Spleen (tissue), 11 donors: Measurements from ENCODE around the gene MAPK4. TPM values are rescaled to one million over a fixed set of nuclear protein-coding genes. Genes with fewer than 3 reads are reported as not detected.

Source experiments
- DNase-seq: peaks from one replicate; pipeline ENCODE4 v3.0.0-alpha.2; 2020
- H3K27ac ChIP-seq, 8 donors: fragments of 200-600 bp; sonication (generic) in 7 of 8; 1 replicate in 4 of 8; 2 replicates in 4 of 8; pipeline versions ENCODE4 v1.5.0 to v1.8.0; 2016 to 2021; ENCODE audit warnings: inconsistent platforms in 4 of 8, mild to moderate bottlenecking in 4 of 8, moderate library complexity in 1 of 8
- H3K27me3 ChIP-seq, 7 donors: fragments of 200-600 bp; sonication (generic) in 6 of 7; replicated peaks in 1 of 7; 1 replicate in 4 of 7; 2 replicates in 3 of 7; pipeline versions ENCODE4 v1.5.0 to v1.8.0; 2016 to 2021; ENCODE audit warnings: inconsistent platforms in 3 of 7, mild to moderate bottlenecking in 1 of 7
- H3K36me3 ChIP-seq, 6 donors: fragments of 200-600 bp; sonication (generic) in 5 of 6; 1 replicate in 4 of 6; 2 replicates in 2 of 6; pipeline versions ENCODE4 v1.5.0 to v1.8.0; 2016 to 2021; ENCODE audit warnings: inconsistent platforms in 2 of 6
- H3K4me1 ChIP-seq, 6 donors: fragments of 200-600 bp; sonication (generic) in 5 of 6; 1 replicate in 3 of 6; 2 replicates in 3 of 6; pipeline versions ENCODE4 v1.5.0 to v1.8.0; 2016 to 2021; ENCODE audit warnings: inconsistent platforms in 3 of 6
- H3K4me3 ChIP-seq, 8 donors: fragments of 200-600 bp; sonication (generic) in 7 of 8; 1 replicate in 4 of 8; 2 replicates in 4 of 8; pipeline versions ENCODE4 v1.5.0 to v1.8.0; 2016 to 2021; ENCODE audit warnings: inconsistent platforms in 4 of 8, mild to moderate bottlenecking in 4 of 8, moderate library complexity in 2 of 8
- H3K9me3 ChIP-seq, 8 donors: fragments of 200-600 bp; sonication (generic) in 7 of 8; 1 replicate in 4 of 8; 2 replicates in 4 of 8; pipeline versions ENCODE4 v1.5.0 to v1.8.0; 2016 to 2021; ENCODE audit warnings: inconsistent platforms in 4 of 8
- POLR2A ChIP-seq, 3 donors: fragments of 450-650 bp; IDR thresholded peaks; one replicate each; pipeline ENCODE4 v1.5.1; 2017; ENCODE audit warnings: antibody characterized with exemption in 3 of 3, mild to moderate bottlenecking in 1 of 3
- POLR2AphosphoS5 ChIP-seq, 3 donors: sonication (generic); formaldehyde crosslinking; IDR thresholded peaks; one replicate each; pipeline ENCODE4 v1.5.1; 2017; ENCODE audit warnings: antibody characterized with exemption in 3 of 3
- WGBS, 5 donors: extraction: QIAGEN DNeasy Blood & Tissue Kit in 3 of 5; methylation state at CpG; one replicate each; pipeline versions ENCODE4 v1.1.5 to v1.1.7; 2013 to 2018; 5-methylcytosine and 5-hydroxymethylcytosine counted together
- intact Hi-C: fragments of 100-400 bp; cut with DNase I; formaldehyde crosslinking; loops from one replicate; pipeline ENCODE4 v1.15.0; 2023; ENCODE audit warnings: low total_unique reads
- polyA plus RNA-seq, 3 donors: library from polyadenylated mRNA; stranded (reverse); fragments of 200-250 nt; gene quantifications; one replicate each; pipeline ENCODE4 v1.2.1, GENCODE V29; 2013
- total RNA-seq, 7 donors: library from RNA; depleted of rRNA in 3 of 7; stranded (reverse); fragments of >200 nt in 3 of 7; fragmentation: NEBNext Ultra II Directional in 4 of 7; extraction: Animal tissue kit (Norgen Biotek cat#: 25700) in 4 of 7; gene quantifications; one replicate each; pipeline versions ENCODE4 v1.1.0 to v1.2.1, GENCODE V29; 2016 to 2021
- TF ChIP-seq, protein P1 (sequence below), 11 experiments: fragments of 200-600 bp in 7 of 11; fragments of 450-650 bp in 4 of 11; sonication (generic) in 4 of 11; IDR thresholded peaks in 8 of 11; conservative IDR thresholded peaks in 3 of 11; 1 replicate in 7 of 11; 2 replicates in 4 of 11; pipeline versions ENCODE4 v1.4.0 to v1.8.0; 2016 to 2021; ENCODE audit warnings: antibody characterized with exemption in 11 of 11, inconsistent platforms in 4 of 11, mild to moderate bottlenecking in 1 of 11
- donor health status: healthy with polysubstance abuse.
- donor health status: DM: no; HTN: no; CAD: no; lungs with moderate emphysema.
- donor health status: DM: no; HTN: no; CAD: no.
- donor health status: Bipolar disorder and iron deficiency.
- donor health status: healthy.
- donor health status: DM: no; HTN: no; CAD: no.
- donor health status: DM: yes; HTN: yes; CAD: no.

MAPK4 gene
- total and polyA plus RNA-seq, 10 donors, result 0.02 to 0.29 (median 0.20) TPM; not detected in 4

DNA sequence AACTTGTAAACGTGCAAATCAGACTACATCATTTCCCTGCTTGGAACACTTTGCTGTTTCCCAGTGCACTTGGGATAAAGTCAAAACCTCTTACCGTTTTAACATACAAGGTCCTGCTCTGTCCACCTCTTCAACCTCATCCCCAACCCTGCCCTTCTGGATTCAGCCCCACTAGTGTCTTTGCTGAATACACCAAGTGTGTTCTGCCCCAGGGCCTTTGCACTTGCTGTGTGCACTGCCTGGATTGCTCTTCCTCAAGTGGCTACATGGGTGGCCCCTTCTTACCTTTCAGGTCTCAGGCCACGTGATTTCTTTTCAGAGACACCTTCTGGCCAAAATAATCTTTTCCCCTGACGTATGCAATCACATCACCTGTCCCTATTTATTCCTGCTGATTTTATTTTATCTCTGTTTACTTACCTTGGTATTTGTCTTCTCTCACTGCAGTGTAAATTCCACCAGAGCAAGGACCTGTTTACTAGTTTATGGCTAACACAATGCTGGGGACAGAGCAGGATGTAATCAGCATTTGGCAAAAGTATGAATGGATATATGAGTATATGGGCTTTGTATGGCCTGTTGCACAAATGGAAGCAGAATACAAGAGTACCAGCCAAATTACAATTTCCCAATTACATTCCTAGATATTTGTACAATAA lies 63.9 kb downstream of the MAPK4 start:
- no peaks in the 10 kb centered on the region for H3K4me1 ChIP-seq
- DNase-seq, result no peak
- no peaks in the 10 kb centered on the region for H3K9me3 ChIP-seq
- H3K27me3 ChIP-seq, result peaks cover 0 to 9% (median 0%) of the 10 kb centered on the region in 7 donors
- no peak overlapping the region for H3K4me3 ChIP-seq
- TF ChIP-seq, protein P1, sequence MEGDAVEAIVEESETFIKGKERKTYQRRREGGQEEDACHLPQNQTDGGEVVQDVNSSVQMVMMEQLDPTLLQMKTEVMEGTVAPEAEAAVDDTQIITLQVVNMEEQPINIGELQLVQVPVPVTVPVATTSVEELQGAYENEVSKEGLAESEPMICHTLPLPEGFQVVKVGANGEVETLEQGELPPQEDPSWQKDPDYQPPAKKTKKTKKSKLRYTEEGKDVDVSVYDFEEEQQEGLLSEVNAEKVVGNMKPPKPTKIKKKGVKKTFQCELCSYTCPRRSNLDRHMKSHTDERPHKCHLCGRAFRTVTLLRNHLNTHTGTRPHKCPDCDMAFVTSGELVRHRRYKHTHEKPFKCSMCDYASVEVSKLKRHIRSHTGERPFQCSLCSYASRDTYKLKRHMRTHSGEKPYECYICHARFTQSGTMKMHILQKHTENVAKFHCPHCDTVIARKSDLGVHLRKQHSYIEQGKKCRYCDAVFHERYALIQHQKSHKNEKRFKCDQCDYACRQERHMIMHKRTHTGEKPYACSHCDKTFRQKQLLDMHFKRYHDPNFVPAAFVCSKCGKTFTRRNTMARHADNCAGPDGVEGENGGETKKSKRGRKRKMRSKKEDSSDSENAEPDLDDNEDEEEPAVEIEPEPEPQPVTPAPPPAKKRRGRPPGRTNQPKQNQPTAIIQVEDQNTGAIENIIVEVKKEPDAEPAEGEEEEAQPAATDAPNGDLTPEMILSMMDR (IDR thresholded peaks at IDR 0.05 in 8 of 11, conservative IDR thresholded peaks at IDR 0.05 in 3 of 11), result no peak
- no peak for TF ChIP-seq POLR2AphosphoS5 (IDR thresholded peaks at IDR 0.05)
- TF ChIP-seq POLR2A (IDR thresholded peaks at IDR 0.05), result no peak
- 53 to 69% (median 55%) methylated on average over 4 of the region's 4 CpGs for WGBS, 5 donors
- intact Hi-C loops, result no loop called here
- H3K36me3 ChIP-seq, result no peaks in the 10 kb centered on the region
- no peak overlapping the region for H3K27ac ChIP-seq

DNA sequence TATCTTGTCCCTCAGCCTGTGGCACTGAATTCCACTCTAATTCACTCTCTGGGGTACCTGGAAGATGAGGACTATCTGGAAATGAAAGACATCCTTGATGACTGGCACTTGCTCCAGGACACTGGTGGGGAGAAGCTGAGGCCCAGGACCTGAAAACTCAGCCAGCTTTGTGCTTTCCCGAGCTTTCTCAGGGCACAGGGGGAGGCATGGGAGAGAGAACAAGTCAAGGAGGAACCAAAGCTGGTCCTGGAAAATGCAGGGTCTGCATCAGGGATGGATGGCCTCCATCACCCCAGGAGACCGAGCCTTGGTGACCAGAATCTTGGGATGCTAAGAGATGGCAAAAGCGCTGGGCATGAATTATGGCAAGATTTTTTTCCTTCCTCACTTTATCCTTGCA lies 65.1 kb downstream of the MAPK4 start:
- Histone ChIP-seq H3K4me1 (no peaks in the 10 kb centered on the region), H3K27ac (no peak overlapping the region), H3K27me3 (peaks cover 0 to 9% (median 0%) of the 10 kb centered on the region in 7 donors), H3K9me3 (no peaks in the 10 kb centered on the region), H3K4me3 (no peak overlapping the region), H3K36me3 (no peaks in the 10 kb centered on the region)
- 80 to 95% (median 89%) methylated on average over 3 of the region's 3 CpGs for WGBS, 5 donors
- TF ChIP-seq, protein P1 (IDR thresholded peaks at IDR 0.05 in 8 of 11, conservative IDR thresholded peaks at IDR 0.05 in 3 of 11), result no peak
- TF ChIP-seq POLR2A (IDR thresholded peaks at IDR 0.05) (no peak), POLR2AphosphoS5 (IDR thresholded peaks at IDR 0.05) (no peak)
- intact Hi-C loops, result no loop called here
- DNase-seq, result no peak

DNA sequence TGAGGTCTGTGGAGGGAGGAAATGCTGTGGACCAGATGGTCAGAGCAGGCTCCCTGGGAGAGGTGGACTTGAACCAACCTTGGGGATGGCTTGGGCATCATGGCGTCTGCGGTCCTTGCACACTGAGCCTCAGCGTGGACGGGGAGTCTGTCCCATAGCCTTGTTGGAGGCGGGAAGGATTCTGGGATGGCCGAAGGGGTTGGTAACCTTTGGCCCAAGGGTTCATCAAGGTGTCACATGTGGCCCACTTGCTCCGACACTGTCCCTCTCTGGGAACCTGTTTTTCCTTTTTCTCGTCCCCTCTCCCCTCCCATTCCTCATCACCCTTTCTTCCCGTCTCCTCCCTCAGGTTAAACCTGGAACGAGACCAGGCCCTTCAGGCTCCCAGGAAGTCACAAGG lies 66.4 kb downstream of the MAPK4 start:
- DNase-seq, result no peak
- intact Hi-C loops, result no loop called here
- no peaks in the 10 kb centered on the region for H3K4me1 ChIP-seq

More for the DNA sequence above, 66.4 kb downstream of the MAPK4 start:
- Histone ChIP-seq H3K9me3 (no peaks in the 10 kb centered on the region), H3K4me3 (no peak overlapping the region), H3K27me3 (peaks cover 0 to 9% (median 0%) of the 10 kb centered on the region in 7 donors), H3K36me3 (no peaks in the 10 kb centered on the region), H3K27ac (no peak overlapping the region)
- TF ChIP-seq, protein P1 (IDR thresholded peaks at IDR 0.05 in 8 of 11, conservative IDR thresholded peaks at IDR 0.05 in 3 of 11), result no peak
- TF ChIP-seq POLR2AphosphoS5 (IDR thresholded peaks at IDR 0.05), result no peak
- whole genome bisulfite sequencing, 5 donors, result 89 to 93% (median 91%) methylated on average over 10 of the region's 10 CpGs
